ENCODE results near the gene OGFOD1. TPM values are rescaled to one million over a fixed set of nuclear protein-coding genes. Genes with fewer than 3 reads are reported as not detected.
A peak's percentile ranks its signal among the peaks of the same experiment; 100 is the strongest.

OGFOD1 gene
- polyA plus RNA-seq (2012; ENCODE audit: insufficient read depth, insufficient read length) = 55.4 TPM

GRCh38 chr16:56450986-56451752, at the start of gene OGFOD1, which contains the start of gene NUDT21:
TSS of gene OGFOD1 (plus strand) at chr16:56451554. CDS start at chr16:56451613, 59 bp downstream.
TSS of gene NUDT21 (minus strand) at chr16:56451332. CDS start at chr16:56451202, 130 bp downstream.
- DNase-seq (ENCODE audit: low read depth, low spot score) = peak; percentile 97
- H3K4me3 ChIP-seq (ENCODE audit: low read length) = peak within 1 kb of the TSS; percentile 76

GRCh38 chr16:56405977-56406672, 45.2 kb upstream of the OGFOD1 start:
- DNase-seq (ENCODE audit: low read depth, low spot score) = no peak
- no peak overlapping the region for H3K4me3 ChIP-seq (ENCODE audit: low read length)

GRCh38 chr16:56408379-56409098, 42.8 kb upstream of the OGFOD1 start:
- no peak overlapping the region for H3K4me3 ChIP-seq (ENCODE audit: low read length)
- DNase-seq (ENCODE audit: low read depth, low spot score) = no peak

- no peak overlapping the region for H3K4me3 ChIP-seq (ENCODE audit: low read length)
- DNase-seq (ENCODE audit: low read depth, low spot score) = no peak
Measured at GRCh38 chr16:56409195-56409594, 42.2 kb upstream of the OGFOD1 start.

- DNase-seq (ENCODE audit: low read depth, low spot score) = no peak
- no peak overlapping the region for H3K4me3 ChIP-seq (ENCODE audit: low read length)
Measured at GRCh38 chr16:56411123-56411522, 40.2 kb upstream of the OGFOD1 start.

GRCh38 chr16:56411624-56412023, 39.7 kb upstream of the OGFOD1 start:
- DNase-seq (ENCODE audit: low read depth, low spot score) = no peak
- H3K4me3 ChIP-seq (ENCODE audit: low read length) = no peak overlapping the region

GRCh38 chr16:56413381-56413780, 38.0 kb upstream of the OGFOD1 start:
- H3K4me3 ChIP-seq (ENCODE audit: low read length) = no peak overlapping the region
- no peak for DNase-seq (ENCODE audit: low read depth, low spot score)

- H3K4me3 ChIP-seq (ENCODE audit: low read length) = no peak overlapping the region
- DNase-seq (ENCODE audit: low read depth, low spot score) = no peak
Measured at GRCh38 chr16:56414366-56414765, 37.0 kb upstream of the OGFOD1 start.

- H3K4me3 ChIP-seq (ENCODE audit: low read length) = no peak overlapping the region
- DNase-seq (ENCODE audit: low read depth, low spot score) = no peak
Measured at GRCh38 chr16:56415875-56416274, 35.5 kb upstream of the OGFOD1 start.

- H3K4me3 ChIP-seq (ENCODE audit: low read length) = no peak overlapping the region
- no peak for DNase-seq (ENCODE audit: low read depth, low spot score)
Measured at GRCh38 chr16:56417138-56417537, 34.2 kb upstream of the OGFOD1 start.

- H3K4me3 ChIP-seq (ENCODE audit: low read length) = no peak overlapping the region
- no peak for DNase-seq (ENCODE audit: low read depth, low spot score)
Measured at GRCh38 chr16:56419740-56420548, 31.4 kb upstream of the OGFOD1 start.

- no peak for DNase-seq (ENCODE audit: low read depth, low spot score)
- H3K4me3 ChIP-seq (ENCODE audit: low read length) = no peak overlapping the region
Measured at GRCh38 chr16:56420613-56421012, 30.7 kb upstream of the OGFOD1 start.

- no peak for DNase-seq (ENCODE audit: low read depth, low spot score)
- no peak overlapping the region for H3K4me3 ChIP-seq (ENCODE audit: low read length)
Measured at GRCh38 chr16:56421313-56421712, 30.0 kb upstream of the OGFOD1 start.

- H3K4me3 ChIP-seq (ENCODE audit: low read length) = no peak overlapping the region
Measured at GRCh38 chr16:56421976-56422669, 29.2 kb upstream of the OGFOD1 start.

GRCh38 chr16:56422896-56423441, 28.4 kb upstream of the OGFOD1 start:
- no peak for DNase-seq (ENCODE audit: low read depth, low spot score)
- H3K4me3 ChIP-seq (ENCODE audit: low read length) = no peak overlapping the region

More at GRCh38 chr16:56421976-56422669, 29.2 kb upstream of the OGFOD1 start:
- no peak for DNase-seq (ENCODE audit: low read depth, low spot score)

- peak; percentile 21 for DNase-seq (ENCODE audit: low read depth, low spot score)
- peak overlapping the region; percentile 79 for H3K4me3 ChIP-seq (ENCODE audit: low read length)
Measured at GRCh38 chr16:56423584-56424403, 27.6 kb upstream of the OGFOD1 start.

- peak overlapping the region; percentile 79 for H3K4me3 ChIP-seq (ENCODE audit: low read length)
- no peak for DNase-seq (ENCODE audit: low read depth, low spot score)
Measured at GRCh38 chr16:56424404-56424764, 27.0 kb upstream of the OGFOD1 start.
